Adrenal gland (tissue), 5 donors: ENCODE measurements around the gene LMX1B.

ENCODE experiments used
- POLR2A ChIP-seq, 2 donors: fragments of 450-650 bp; IDR thresholded peaks; one replicate each; pipeline ENCODE4 v1.6.1; 2017; ENCODE audit warnings: antibody characterized with exemption in 2 of 2, mild to moderate bottlenecking in 2 of 2, moderate library complexity in 1 of 2
- TF ChIP-seq, protein P1 (sequence below), 6 experiments: fragments of 450-650 bp in 4 of 6; fragments of 200-600 bp in 2 of 6; sonication (generic) in 1 of 6; IDR thresholded peaks; 1 replicate in 5 of 6; 2 replicates in 1 of 6; pipeline versions ENCODE4 v1.5.1 to v1.8.0; 2016 to 2021; ENCODE audit warnings: antibody characterized with exemption in 6 of 6, mild to moderate bottlenecking in 2 of 6, moderate library complexity in 1 of 6
- donor health status: DM: no; HTN: no; CAD: no.

DNA sequence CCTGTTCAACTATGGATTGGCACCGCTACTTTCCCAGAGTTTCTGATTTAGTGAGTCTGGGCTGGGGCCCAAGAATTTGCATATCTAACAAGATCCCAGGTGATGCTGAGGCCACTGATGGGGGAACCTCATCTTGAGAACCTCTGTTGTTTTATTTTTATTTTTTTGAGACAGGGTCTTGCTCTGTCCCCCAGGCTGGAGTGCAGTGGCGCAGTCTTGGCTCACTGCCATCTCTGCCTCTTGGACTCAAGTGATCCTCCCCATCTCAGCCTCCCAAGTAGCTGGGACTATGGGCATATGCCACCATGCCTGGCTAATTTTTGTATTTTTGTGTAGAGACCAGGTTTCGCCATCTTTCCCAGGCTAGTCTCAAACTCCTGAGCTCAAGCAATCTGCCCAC, 35.7 kb downstream of the LMX1B start:
- TF ChIP-seq POLR2A (IDR thresholded peaks at IDR 0.05) = no peak
- TF ChIP-seq, protein P1, sequence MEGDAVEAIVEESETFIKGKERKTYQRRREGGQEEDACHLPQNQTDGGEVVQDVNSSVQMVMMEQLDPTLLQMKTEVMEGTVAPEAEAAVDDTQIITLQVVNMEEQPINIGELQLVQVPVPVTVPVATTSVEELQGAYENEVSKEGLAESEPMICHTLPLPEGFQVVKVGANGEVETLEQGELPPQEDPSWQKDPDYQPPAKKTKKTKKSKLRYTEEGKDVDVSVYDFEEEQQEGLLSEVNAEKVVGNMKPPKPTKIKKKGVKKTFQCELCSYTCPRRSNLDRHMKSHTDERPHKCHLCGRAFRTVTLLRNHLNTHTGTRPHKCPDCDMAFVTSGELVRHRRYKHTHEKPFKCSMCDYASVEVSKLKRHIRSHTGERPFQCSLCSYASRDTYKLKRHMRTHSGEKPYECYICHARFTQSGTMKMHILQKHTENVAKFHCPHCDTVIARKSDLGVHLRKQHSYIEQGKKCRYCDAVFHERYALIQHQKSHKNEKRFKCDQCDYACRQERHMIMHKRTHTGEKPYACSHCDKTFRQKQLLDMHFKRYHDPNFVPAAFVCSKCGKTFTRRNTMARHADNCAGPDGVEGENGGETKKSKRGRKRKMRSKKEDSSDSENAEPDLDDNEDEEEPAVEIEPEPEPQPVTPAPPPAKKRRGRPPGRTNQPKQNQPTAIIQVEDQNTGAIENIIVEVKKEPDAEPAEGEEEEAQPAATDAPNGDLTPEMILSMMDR (IDR thresholded peaks at IDR 0.05) = no peak
